GOT3 (cell line): ENCODE results near the gene CCT6A.
"Not testable (repeated sequence)": the region's sequence is repeated elsewhere in the genome, so short reads cannot be mapped to it uniquely, and the experiment has no call there.

ENCODE experiments used
- DNase-seq: peaks from one replicate; lab custom pipeline; 2025; ENCODE audit warnings: mixed read lengths; lab: John Stamatoyannopoulos, UW

The CCT6A gene

GRCh38 chr7:56051339-56052191 is at the start of gene CCT6A, which contains the start of gene PSPH:
TSS of gene CCT6A (plus strand) at chr7:56051765. CDS start at chr7:56051849, 84 bp downstream.
TSS of gene PSPH (minus strand) at chr7:56051444. CDS start at chr7:56021212, 30,232 bp downstream.
- DNase-seq: peak; percentile 97

GRCh38 chr7:56003749-56004148 is 47.8 kb upstream of the CCT6A start:
- DNase-seq: no peak

GRCh38 chr7:56007167-56007652 is 44.4 kb upstream of the CCT6A start:
- no peak for DNase-seq

- DNase-seq: no peak
These were observed 43.7 kb upstream of the CCT6A start for GRCh38 chr7:56007891-56008290.

GRCh38 chr7:56009695-56010094 is 41.9 kb upstream of the CCT6A start:
- DNase-seq: no peak

GRCh38 chr7:56017015-56017414 is 34.5 kb upstream of the CCT6A start:
- DNase-seq: not testable (repeated sequence)

- DNase-seq: no peak
These were observed 32.1 kb upstream of the CCT6A start for GRCh38 chr7:56019501-56019900.

GRCh38 chr7:56023500-56023899 is 28.1 kb upstream of the CCT6A start:
- DNase-seq: no peak

GRCh38 chr7:56026538-56026937 is 25.0 kb upstream of the CCT6A start:
- DNase-seq: no peak

- no peak for DNase-seq
These were observed 22.5 kb upstream of the CCT6A start for GRCh38 chr7:56028942-56029630.

- DNase-seq: no peak
These were observed 21.2 kb upstream of the CCT6A start for GRCh38 chr7:56030340-56030739.

GRCh38 chr7:56031556-56031955 is 20.0 kb upstream of the CCT6A start:
- DNase-seq: not testable (repeated sequence)

GRCh38 chr7:56032578-56032977 is 19.0 kb upstream of the CCT6A start:
- DNase-seq: not testable (repeated sequence)

- peak; percentile 28 for DNase-seq
These were observed 17.7 kb upstream of the CCT6A start for GRCh38 chr7:56033671-56034432.

GRCh38 chr7:56040730-56041129 is 10.8 kb upstream of the CCT6A start:
- no peak for DNase-seq

GRCh38 chr7:56045758-56046157 is 5.8 kb upstream of the CCT6A start:
- DNase-seq: not testable (repeated sequence)

- no peak for DNase-seq
These were observed 4.7 kb upstream of the CCT6A start for GRCh38 chr7:56046721-56047445.

- not testable (repeated sequence) for DNase-seq
These were observed 4.0 kb upstream of the CCT6A start for GRCh38 chr7:56047446-56048116.

GRCh38 chr7:56048245-56048644 is 3.3 kb upstream of the CCT6A start:
- DNase-seq: no peak

GRCh38 chr7:56048763-56049162 is 2.8 kb upstream of the CCT6A start:
- not testable (repeated sequence) for DNase-seq

- no peak for DNase-seq
These were observed 569 bp upstream of the CCT6A start for GRCh38 chr7:56051053-56051338.
